HCT116 (cell line): ENCODE results near the gene TTYH2. TPM values are rescaled to one million over a fixed set of nuclear protein-coding genes. Genes with fewer than 3 reads are reported as not detected.

Experiments
- ATAC-seq: fragments of 200-7000 bp; cut with Tn5 transposase; 2 replicates; pipeline ENCODE4 v1.9.1; 2020; ENCODE audit warnings: mild to moderate bottlenecking, moderate library complexity
- BruUV-seq: library from RNA; stranded (reverse); fragments of 400-500 nt; replicated peaks from 2 replicates; lab custom pipeline; 2021; lab: Mats Ljungman, UMichigan
- CTCF ChIA-PET: fragments of 300-600 bp; sonication (Branson Sonifier 250); formaldehyde crosslinking; loops from one replicate; lab custom pipeline; 2021; ENCODE audit warnings: antibody characterized with exemption; lab: Charles Lee
- POLR2A ChIA-PET: fragments of 300-600, 350-600 bp; sonication (Branson Sonifier 250); formaldehyde crosslinking; loops from one replicate; lab custom pipeline; 2021; ENCODE audit warnings: antibody characterized with exemption; lab: Charles Lee
- RAD21 ChIA-PET, 2 experiments: fragments of 300-600 bp; sonication (Branson Sonifier 250); formaldehyde crosslinking; loops; one replicate each; lab custom pipeline; 2023; ENCODE audit warnings: low total read pairs in 2 of 2; ENCODE audit not compliant: uncharacterized antibody in 2 of 2, unreplicated experiment in 2 of 2, low non-redundant PET in 1 of 2; lab: Charles Lee
- DNase-seq: peaks from one replicate; pipeline ENCODE4 v3.0.0-alpha.2; 2010; ENCODE audit warnings: low read depth, low spot score
- H2AFZ ChIP-seq: fragments of 200-600 bp; shearing (Covaris generic), sonication (generic); 2 replicates; pipeline ENCODE4 v1.6.1; 2017; ENCODE audit warnings: low read depth, mixed run types, mixed read lengths, antibody characterized with exemption, low read length; ENCODE audit not compliant: poor library complexity, severe bottlenecking
- H3K27ac ChIP-seq: 2 replicates; pipeline ENCODE4 v1.5.1; 2012; ENCODE audit warnings: low read depth, low read length
- H3K27me3 ChIP-seq: fragments of 200-600 bp; sonication (generic); 2 replicates; pipeline ENCODE4 v1.6.1; 2016; ENCODE audit warnings: mixed run types, low read length, mixed read lengths; ENCODE audit not compliant: insufficient read depth
- H3K36me3 ChIP-seq, 2 experiments: fragments of 200-500 bp in 1 of 2; fragments of 200-600 bp in 1 of 2; sonication (Bioruptor generic) in 1 of 2; sonication (generic) in 1 of 2; 2 replicates each; pipeline versions ENCODE4 v1.5.1 to v1.6.1; 2014 to 2016; ENCODE audit warnings: low read length in 2 of 2, inconsistent platforms in 1 of 2, mixed read lengths in 1 of 2, mixed run types in 1 of 2; ENCODE audit not compliant: insufficient read depth in 2 of 2, control insufficient read depth in 1 of 2
- H3K4me1 ChIP-seq, 2 experiments: fragments of 200-600 bp in 1 of 2; sonication (generic) in 1 of 2; 2 replicates each; pipeline versions ENCODE4 v1.5.1 to v1.6.1; 2012 to 2017; ENCODE audit warnings: low read length in 2 of 2, inconsistent platforms in 1 of 2, mild to moderate bottlenecking in 1 of 2, mixed read lengths in 1 of 2, mixed run types in 1 of 2, moderate library complexity in 1 of 2; ENCODE audit not compliant: insufficient read depth in 2 of 2, control insufficient read depth in 1 of 2
- H3K4me2 ChIP-seq: fragments of 200-600 bp; sonication (generic); 2 replicates; pipeline ENCODE4 v1.6.1; 2017; ENCODE audit warnings: mixed run types, low read length, mixed read lengths
- H3K4me3 ChIP-seq, 2 experiments: fragments of 200-600 bp in 1 of 2; sonication (generic) in 1 of 2; replicated peaks in 1 of 2; 2 replicates each; pipeline ENCODE4 v1.5.1; 2011 to 2016; ENCODE audit warnings: low read length in 2 of 2, control low read depth in 1 of 2, low read depth in 1 of 2, mild to moderate bottlenecking in 1 of 2, mixed read lengths in 1 of 2, mixed run types in 1 of 2
- H3K79me2 ChIP-seq: fragments of 200-600 bp; sonication (generic); 2 replicates; pipeline ENCODE4 v1.6.1; 2017; ENCODE audit warnings: mild to moderate bottlenecking, mixed run types, low read length, moderate library complexity, mixed read lengths; ENCODE audit not compliant: insufficient read depth
- H3K9ac ChIP-seq: fragments of 200-600 bp; sonication (generic); 2 replicates; pipeline ENCODE4 v1.6.1; 2016; ENCODE audit warnings: low read length, mixed read lengths
- H3K9me2 ChIP-seq: fragments of 200-600 bp; sonication (generic), shearing (Covaris generic); 2 replicates; pipeline ENCODE4 v1.6.1; 2017; ENCODE audit warnings: mixed run types, mild to moderate bottlenecking, moderate library complexity; ENCODE audit not compliant: insufficient read depth
- H3K9me3 ChIP-seq, 2 experiments: fragments of 200-500 bp in 1 of 2; fragments of 200-600 bp in 1 of 2; sonication (Bioruptor generic) in 1 of 2; sonication (generic) in 1 of 2; 2 replicates each; pipeline ENCODE4 v1.6.1; 2014 to 2017; ENCODE audit warnings: low read length in 2 of 2, mixed read lengths in 2 of 2, inconsistent platforms in 1 of 2, low read depth in 1 of 2, mild to moderate bottlenecking in 1 of 2, mixed run types in 1 of 2, moderate library complexity in 1 of 2; ENCODE audit not compliant: control insufficient read depth in 1 of 2, insufficient read depth in 1 of 2
- H4K20me1 ChIP-seq: fragments of 200-600 bp; sonication (generic), shearing (Covaris generic); 2 replicates; pipeline ENCODE4 v1.6.1; 2017; ENCODE audit warnings: mixed run types, mild to moderate bottlenecking, moderate library complexity; ENCODE audit not compliant: insufficient read depth
- ATF3 ChIP-seq: IDR thresholded peaks from 2 replicates; pipeline ENCODE4 v1.6.1; 2012
- CBX3 ChIP-seq: IDR thresholded peaks from 2 replicates; pipeline ENCODE4 v1.6.1; 2012; ENCODE audit warnings: low read depth
- CTCF ChIP-seq, 3 experiments: fragments of 200-600 bp in 1 of 3; sonication (generic) in 1 of 3; IDR thresholded peaks in 2 of 3; conservative IDR thresholded peaks in 1 of 3; 2 replicates each; pipeline ENCODE4 v1.5.1; 2012 to 2017; ENCODE audit warnings: low read depth in 2 of 3, low read length in 2 of 3, antibody characterized with exemption in 1 of 3, borderline replicate concordance in 1 of 3, control low read depth in 1 of 3, mild to moderate bottlenecking in 1 of 3, mixed read lengths in 1 of 3, mixed run types in 1 of 3, moderate library complexity in 1 of 3; ENCODE audit not compliant: insufficient read depth in 1 of 3
- EZH2 ChIP-seq: fragments of 200-600 bp; sonication (generic); IDR thresholded peaks from 2 replicates; pipeline ENCODE4 v1.6.1; 2017; ENCODE audit warnings: antibody characterized with exemption, mixed run types
- EZH2phosphoT487 ChIP-seq: fragments of 200-600 bp; IDR thresholded peaks from 2 replicates; pipeline ENCODE4 v1.6.1; 2018; ENCODE audit warnings: antibody characterized with exemption, borderline replicate concordance
- FOSL1 ChIP-seq: IDR thresholded peaks from 2 replicates; pipeline ENCODE4 v1.6.1; 2012; ENCODE audit warnings: low read depth
- JUND ChIP-seq: IDR thresholded peaks from 2 replicates; pipeline ENCODE4 v1.6.1; 2012
- RAD21 ChIP-seq: IDR thresholded peaks from 2 replicates; pipeline ENCODE4 v1.6.1; 2012; ENCODE audit warnings: low read depth, mild to moderate bottlenecking
- REST ChIP-seq: IDR thresholded peaks from 2 replicates; pipeline ENCODE4 v1.6.1; 2012; ENCODE audit warnings: low read depth
- SIN3A ChIP-seq: IDR thresholded peaks from 2 replicates; pipeline ENCODE4 v1.6.1; 2012; ENCODE audit warnings: low read depth
- SP1 ChIP-seq: IDR thresholded peaks from 2 replicates; pipeline ENCODE4 v1.6.1; 2012; ENCODE audit warnings: low read depth
- SRF ChIP-seq: IDR thresholded peaks from 2 replicates; pipeline ENCODE4 v1.6.1; 2012; ENCODE audit warnings: low read depth
- ZNF274 ChIP-seq: fragments of 200-500 bp; sonication (Bioruptor generic); IDR thresholded peaks from 2 replicates; pipeline ENCODE4 v1.6.1; 2014; ENCODE audit warnings: mild to moderate bottlenecking, low read depth, low read length, inconsistent platforms
- intact Hi-C: fragments of 100-400 bp; cut with micrococcal nuclease; formaldehyde crosslinking; loops from 2 replicates; pipeline ENCODE4 v1.10.0; 2022
- total RNA-seq: library from RNA; stranded (reverse); gene quantifications from one replicate; pipeline ENCODE4 v1.2.1, GENCODE V29; 2021; ENCODE audit not compliant: unreplicated experiment
- TF ChIP-seq, protein P1 (sequence below): IDR thresholded peaks from 2 replicates; pipeline ENCODE4 v1.6.1; 2012

The TTYH2 gene
- total RNA-seq, 1 experiment from 2014 or later, result 10.8 TPM

- Histone ChIP-seq H3K9me3 (no peaks in the 10 kb centered on the region), H3K4me1 (peaks cover 0 to 16% of the 10 kb centered on the region in 2 experiments; a peak in 3 of 4 replicates), H3K4me2 (no peak overlapping the region), H2AFZ (no peak overlapping the region), H3K9ac (no peak overlapping the region), H4K20me1 (no peaks in the 10 kb centered on the region), H3K27me3 (no peaks in the 10 kb centered on the region), H3K9me2 (no peaks in the 10 kb centered on the region), H3K79me2 (no peaks in the 10 kb centered on the region), H3K27ac (no peak overlapping the region), H3K4me3 (no peak overlapping the region), H3K36me3 (no peaks in the 10 kb centered on the region)
- DNase-seq (no peak), ATAC-seq (no peak)
- intact Hi-C loops, result loop anchor here (10.0 kb wide), 1 partner anchor 305 kb away; no protein-coding TSS in a partner anchor
- TF ChIP-seq EZH2phosphoT487 (no peak), SP1 (no peak), SRF (no peak), CBX3 (no peak), SIN3A (no peak), RAD21 (no peak), JUND (no peak), CTCF (IDR thresholded peaks at IDR 0.05 in 2 of 3, conservative IDR thresholded peaks at IDR 0.05 in 1 of 3; ENCODE audit: borderline replicate concordance in 1 of 3, insufficient read depth in 1 of 3, low read depth in 2 of 3, low read length in 2 of 3) (no peak), ZNF274 (no peak), ATF3 (no peak), REST (no peak), EZH2 (no peak), FOSL1 (no peak)
- TF ChIP-seq, protein P1, sequence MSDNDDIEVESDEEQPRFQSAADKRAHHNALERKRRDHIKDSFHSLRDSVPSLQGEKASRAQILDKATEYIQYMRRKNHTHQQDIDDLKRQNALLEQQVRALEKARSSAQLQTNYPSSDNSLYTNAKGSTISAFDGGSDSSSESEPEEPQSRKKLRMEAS, result no peak
- RAD21 ChIA-PET, result interaction anchor here in 1 of 2 experiments (0.7 kb wide), 1 partner anchor 158 kb away, joined by 3 read pairs; no protein-coding TSS in a partner anchor
- BruUV-seq, result no TSS peak
- POLR2A ChIA-PET, result no interaction called here
- CTCF ChIA-PET, result interaction anchor here (0.9 to 4.0 kb wide), 4 partner anchors 9 to 62 kb away, joined by 3 to 27 read pairs (median 11); partner anchors contain the start of gene BTBD17
Observed at GRCh38 chr17:74299226-74300009, 86.0 kb downstream of the TTYH2 start.
